GM23338 (cell line): ENCODE measurements around the gene ARFIP1. TPM values are rescaled to one million over a fixed set of nuclear protein-coding genes. Genes with fewer than 3 reads are reported as not detected.

Experiments used
- ATAC-seq: fragments of 200-7000 bp; cut with Tn5 transposase; 3 replicates; pipeline ENCODE4 v1.9.1; 2020
- DNase-seq: peaks from one replicate; pipeline ENCODE4 v3.0.0-alpha.2; 2015; ENCODE audit warnings: low spot score
- H2AFZ ChIP-seq: fragments of 200-600 bp; sonication (generic); 2 replicates; pipeline ENCODE4 v1.8.0; 2016; ENCODE audit warnings: antibody characterized with exemption, mild to moderate bottlenecking, moderate library complexity
- H3F3A ChIP-seq: fragments of 200-600 bp; sonication (generic); replicated peaks from 2 replicates; pipeline ENCODE4 v1.8.0; 2017; ENCODE audit warnings: antibody characterized with exemption, mixed run types, low read depth
- H3K27ac ChIP-seq: fragments of 200-600 bp; sonication (generic); 2 replicates; pipeline ENCODE4 v1.6.1; 2016; ENCODE audit warnings: low read depth
- H3K27me3 ChIP-seq: fragments of 200-600 bp; sonication (generic); 2 replicates; pipeline ENCODE4 v1.8.0; 2016; ENCODE audit warnings: mild to moderate bottlenecking, mixed run types, moderate library complexity; ENCODE audit not compliant: insufficient read depth
- H3K36me3 ChIP-seq: fragments of 200-600 bp; sonication (generic); 2 replicates; pipeline ENCODE4 v1.8.0; 2016; ENCODE audit warnings: mild to moderate bottlenecking; ENCODE audit not compliant: insufficient read depth
- H3K4me1 ChIP-seq: fragments of 200-600 bp; sonication (generic); 2 replicates; pipeline ENCODE4 v1.8.0; 2016; ENCODE audit warnings: mild to moderate bottlenecking, moderate library complexity; ENCODE audit not compliant: insufficient read depth
- H3K4me2 ChIP-seq: fragments of 200-600 bp; sonication (generic); 2 replicates; pipeline ENCODE4 v1.7.1; 2017; ENCODE audit warnings: mixed run types
- H3K4me3 ChIP-seq: fragments of 200-600 bp; sonication (generic); 2 replicates; pipeline ENCODE4 v1.6.1; 2016; ENCODE audit warnings: mixed run types
- H3K79me2 ChIP-seq: fragments of 200-600 bp; sonication (generic); replicated peaks from 2 replicates; pipeline ENCODE4 v1.8.0; 2017; ENCODE audit warnings: mild to moderate bottlenecking; ENCODE audit not compliant: insufficient read depth
- H3K9me2 ChIP-seq: fragments of 200-600 bp; sonication (generic); 2 replicates; pipeline ENCODE4 v1.8.0; 2017; ENCODE audit not compliant: insufficient read depth
- H4K20me1 ChIP-seq: fragments of 200-600 bp; sonication (generic); replicated peaks from 2 replicates; pipeline ENCODE4 v1.8.0; 2017; ENCODE audit warnings: mild to moderate bottlenecking; ENCODE audit not compliant: insufficient read depth
- H3K27ac Mint-ChIP-seq: 2 replicates; pipeline ENCODE4 v1.8.0; 2020; ENCODE audit warnings: inconsistent platforms, mild to moderate bottlenecking, moderate library complexity, mixed read lengths
- H3K27me3 Mint-ChIP-seq: 3 replicates; pipeline ENCODE4 v1.8.0; 2022; ENCODE audit warnings: low read depth, mild to moderate bottlenecking, moderate library complexity, mixed read lengths, inconsistent platforms; ENCODE audit not compliant: insufficient read depth, poor library complexity
- H3K36me3 Mint-ChIP-seq: 3 replicates; pipeline ENCODE4 v1.8.0; 2021; ENCODE audit warnings: low read depth, mild to moderate bottlenecking, inconsistent platforms, moderate library complexity, mixed read lengths
- H3K4me1 Mint-ChIP-seq: 3 replicates; pipeline ENCODE4 v1.8.0; 2020; ENCODE audit warnings: mild to moderate bottlenecking, inconsistent platforms, mixed read lengths
- H3K4me3 Mint-ChIP-seq: 3 replicates; pipeline ENCODE4 v1.8.0; 2021; ENCODE audit warnings: moderate library complexity, mild to moderate bottlenecking, inconsistent platforms, mixed read lengths
- H3K9me3 Mint-ChIP-seq: 3 replicates; pipeline ENCODE4 v1.8.0; 2020; ENCODE audit warnings: moderate library complexity, mild to moderate bottlenecking, inconsistent platforms, mixed read lengths
- CREB1 ChIP-seq: fragments of 250-450 bp; sonication (Bioruptor Pico); IDR thresholded peaks from 2 replicates; pipeline ENCODE4 v1.5.0; 2020; ENCODE audit warnings: low read depth, mild to moderate bottlenecking, moderate library complexity
- EZH2phosphoT487 ChIP-seq: fragments of 200-600 bp; sonication (generic); IDR thresholded peaks from one replicate; pipeline ENCODE4 v1.8.1; 2018; ENCODE audit warnings: antibody characterized with exemption; ENCODE audit not compliant: unreplicated experiment
- JUNB ChIP-seq: IDR thresholded peaks from one replicate; pipeline ENCODE4 v1.6.1; 2016; ENCODE audit warnings: antibody characterized with exemption; ENCODE audit not compliant: unreplicated experiment
- POLR2AphosphoS5 ChIP-seq: IDR thresholded peaks from 2 replicates; pipeline ENCODE4 v1.6.1; 2016; ENCODE audit warnings: antibody characterized with exemption, low read depth
- STAT1 ChIP-seq: IDR thresholded peaks from one replicate; pipeline ENCODE4 v1.6.1; 2016; ENCODE audit warnings: antibody characterized with exemption; ENCODE audit not compliant: unreplicated experiment
- ZNF114 ChIP-seq: fragments of 250-450 bp; sonication (Bioruptor Pico); IDR thresholded peaks from 2 replicates; pipeline ENCODE4 v1.5.0; 2020; ENCODE audit warnings: mild to moderate bottlenecking, moderate library complexity
- ZNF331 ChIP-seq: fragments of 250-450 bp; sonication (Bioruptor Pico); IDR thresholded peaks from 2 replicates; pipeline ENCODE4 v1.5.0; 2020; ENCODE audit warnings: low read depth, mild to moderate bottlenecking, moderate library complexity
- polyA plus RNA-seq: library from polyadenylated mRNA; unstranded; fragments of >200 nt; fragmentation: Nextera tagmentation; extraction: Ambion mirVana; gene quantifications from 2 replicates; pipeline ENCODE4 v1.2.1, GENCODE V29; 2016
- total RNA-seq: library from RNA; depleted of rRNA; stranded (reverse); fragments of >200 nt; shearing (Covaris generic); gene quantifications from 2 replicates; pipeline ENCODE4 v1.2.3, GENCODE V29; 2014
- TF ChIP-seq, protein P1 (sequence below): IDR thresholded peaks from 2 replicates; pipeline ENCODE4 v1.6.1; 2016; ENCODE audit warnings: antibody characterized with exemption
- TF ChIP-seq, protein P2 (sequence below): IDR thresholded peaks from one replicate; pipeline ENCODE4 v1.6.1; 2018; ENCODE audit warnings: antibody characterized with exemption; ENCODE audit not compliant: unreplicated experiment
- TF ChIP-seq, protein P3 (sequence below): fragments of 250-450 bp; sonication (Bioruptor Pico); IDR thresholded peaks from 2 replicates; pipeline ENCODE4 v1.5.0; 2020; ENCODE audit warnings: mild to moderate bottlenecking, moderate library complexity

Gene ARFIP1
- total and polyA plus RNA-seq, 2 experiments from 2014 or later: 46.0 to 49.6 TPM

DNA sequence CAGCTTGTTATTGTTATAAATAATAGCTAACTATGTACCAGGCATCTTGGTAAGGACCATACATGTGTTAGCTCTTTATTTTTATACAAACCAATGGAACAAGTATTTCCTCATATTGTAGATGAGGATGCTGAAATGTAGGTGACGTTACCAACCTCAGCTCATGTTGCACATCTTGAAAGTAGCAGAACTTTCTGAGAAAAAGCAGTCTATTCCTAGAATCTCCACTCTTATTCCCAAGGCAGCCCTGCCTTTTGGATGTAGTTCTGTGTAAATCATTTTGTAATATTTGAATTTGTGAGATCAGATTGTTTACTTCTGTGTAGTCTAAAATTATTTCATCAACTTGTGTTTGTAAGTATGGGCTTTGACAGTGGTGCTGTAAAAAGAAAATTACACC, 161.7 kb downstream of the ARFIP1 start:
- H3K9me3 Mint-ChIP-seq: no peaks in the 10 kb centered on the region
- H3K27me3 Mint-ChIP-seq: peaks cover 15% of the 10 kb centered on the region
- TF ChIP-seq ZNF114 (CRISPR knock-in tag) (no peak), CREB1 (no peak), ZNF331 (CRISPR knock-in tag) (no peak), EZH2phosphoT487 (no peak), JUNB (no peak), STAT1 (no peak)
- TF ChIP-seq, protein P1, sequence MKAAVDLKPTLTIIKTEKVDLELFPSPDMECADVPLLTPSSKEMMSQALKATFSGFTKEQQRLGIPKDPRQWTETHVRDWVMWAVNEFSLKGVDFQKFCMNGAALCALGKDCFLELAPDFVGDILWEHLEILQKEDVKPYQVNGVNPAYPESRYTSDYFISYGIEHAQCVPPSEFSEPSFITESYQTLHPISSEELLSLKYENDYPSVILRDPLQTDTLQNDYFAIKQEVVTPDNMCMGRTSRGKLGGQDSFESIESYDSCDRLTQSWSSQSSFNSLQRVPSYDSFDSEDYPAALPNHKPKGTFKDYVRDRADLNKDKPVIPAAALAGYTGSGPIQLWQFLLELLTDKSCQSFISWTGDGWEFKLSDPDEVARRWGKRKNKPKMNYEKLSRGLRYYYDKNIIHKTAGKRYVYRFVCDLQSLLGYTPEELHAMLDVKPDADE: no peak
- H2AFZ ChIP-seq: no peak overlapping the region
- H3K27ac Mint-ChIP-seq: no peak overlapping the region
- peaks cover 40% of the 10 kb centered on the region for H3K36me3 Mint-ChIP-seq
- H3K36me3 ChIP-seq: peaks cover 26% of the 10 kb centered on the region
- H3K4me3 Mint-ChIP-seq: no peak overlapping the region
- DNase-seq (no peak), ATAC-seq (no peak)
- H3K9me2 ChIP-seq: no peaks in the 10 kb centered on the region
- peaks cover 92% of the 10 kb centered on the region for H3K79me2 ChIP-seq
- H3K4me1 ChIP-seq: peaks cover 35% of the 10 kb centered on the region
- H3K4me2 ChIP-seq: no peak overlapping the region
- peaks cover 8% of the 10 kb centered on the region; the same call in 1 of the 2 replicates for H3F3A ChIP-seq
- H3K27me3 ChIP-seq: peaks cover 14% of the 10 kb centered on the region
- H3K4me1 Mint-ChIP-seq: peaks cover 36% of the 10 kb centered on the region
- peaks cover 43% of the 10 kb centered on the region for H4K20me1 ChIP-seq
- no peak overlapping the region for H3K4me3 ChIP-seq
- H3K27ac ChIP-seq: no peak overlapping the region

DNA sequence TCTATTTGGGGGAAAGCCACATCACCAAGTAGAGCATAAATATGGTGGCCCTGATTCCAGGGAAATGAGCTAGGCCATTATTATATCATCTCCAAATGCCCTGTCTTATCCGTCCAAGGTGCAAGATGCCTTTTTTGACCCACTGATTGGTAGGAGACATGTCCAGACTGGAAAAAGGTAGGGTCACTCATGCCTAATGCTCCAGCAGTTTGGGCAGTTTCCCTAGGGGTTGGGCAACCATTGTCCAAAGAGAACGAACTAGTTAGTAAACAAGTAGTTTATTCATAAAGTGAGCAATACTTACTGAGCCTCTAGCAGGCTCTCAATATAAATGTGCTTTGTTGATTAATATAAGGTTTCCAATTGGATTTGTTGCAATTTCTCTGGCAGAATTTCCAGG, 162.6 kb downstream of the ARFIP1 start:
- H3K4me3 ChIP-seq: no peak overlapping the region
- H4K20me1 ChIP-seq: peaks cover 48% of the 10 kb centered on the region
- H3K9me2 ChIP-seq: no peaks in the 10 kb centered on the region
- peaks cover 98% of the 10 kb centered on the region for H3K79me2 ChIP-seq
- no peak overlapping the region for H3K27ac ChIP-seq
- H3K27me3 Mint-ChIP-seq: peaks cover 15% of the 10 kb centered on the region
- peaks cover 8% of the 10 kb centered on the region; the same call in 1 of the 2 replicates for H3F3A ChIP-seq
- H3K36me3 Mint-ChIP-seq: peaks cover 47% of the 10 kb centered on the region
- H3K9me3 Mint-ChIP-seq: no peaks in the 10 kb centered on the region
- H3K4me1 ChIP-seq: peaks cover 35% of the 10 kb centered on the region
- DNase-seq (no peak), ATAC-seq (no peak)
- H3K27ac Mint-ChIP-seq: no peak overlapping the region
- H3K36me3 ChIP-seq: peaks cover 27% of the 10 kb centered on the region
- peaks cover 14% of the 10 kb centered on the region for H3K27me3 ChIP-seq
- peaks cover 36% of the 10 kb centered on the region for H3K4me1 Mint-ChIP-seq
- H3K4me2 ChIP-seq: no peak overlapping the region
- H2AFZ ChIP-seq: no peak overlapping the region
- no peak overlapping the region for H3K4me3 Mint-ChIP-seq
- TF ChIP-seq CREB1: no peak
- no peak for TF ChIP-seq POLR2AphosphoS5
- TF ChIP-seq STAT1: no peak
- TF ChIP-seq ZNF331 (CRISPR knock-in tag): no peak
- TF ChIP-seq, protein P1: no peak
- no peak for TF ChIP-seq ZNF114 (CRISPR knock-in tag)
- TF ChIP-seq, protein P2, sequence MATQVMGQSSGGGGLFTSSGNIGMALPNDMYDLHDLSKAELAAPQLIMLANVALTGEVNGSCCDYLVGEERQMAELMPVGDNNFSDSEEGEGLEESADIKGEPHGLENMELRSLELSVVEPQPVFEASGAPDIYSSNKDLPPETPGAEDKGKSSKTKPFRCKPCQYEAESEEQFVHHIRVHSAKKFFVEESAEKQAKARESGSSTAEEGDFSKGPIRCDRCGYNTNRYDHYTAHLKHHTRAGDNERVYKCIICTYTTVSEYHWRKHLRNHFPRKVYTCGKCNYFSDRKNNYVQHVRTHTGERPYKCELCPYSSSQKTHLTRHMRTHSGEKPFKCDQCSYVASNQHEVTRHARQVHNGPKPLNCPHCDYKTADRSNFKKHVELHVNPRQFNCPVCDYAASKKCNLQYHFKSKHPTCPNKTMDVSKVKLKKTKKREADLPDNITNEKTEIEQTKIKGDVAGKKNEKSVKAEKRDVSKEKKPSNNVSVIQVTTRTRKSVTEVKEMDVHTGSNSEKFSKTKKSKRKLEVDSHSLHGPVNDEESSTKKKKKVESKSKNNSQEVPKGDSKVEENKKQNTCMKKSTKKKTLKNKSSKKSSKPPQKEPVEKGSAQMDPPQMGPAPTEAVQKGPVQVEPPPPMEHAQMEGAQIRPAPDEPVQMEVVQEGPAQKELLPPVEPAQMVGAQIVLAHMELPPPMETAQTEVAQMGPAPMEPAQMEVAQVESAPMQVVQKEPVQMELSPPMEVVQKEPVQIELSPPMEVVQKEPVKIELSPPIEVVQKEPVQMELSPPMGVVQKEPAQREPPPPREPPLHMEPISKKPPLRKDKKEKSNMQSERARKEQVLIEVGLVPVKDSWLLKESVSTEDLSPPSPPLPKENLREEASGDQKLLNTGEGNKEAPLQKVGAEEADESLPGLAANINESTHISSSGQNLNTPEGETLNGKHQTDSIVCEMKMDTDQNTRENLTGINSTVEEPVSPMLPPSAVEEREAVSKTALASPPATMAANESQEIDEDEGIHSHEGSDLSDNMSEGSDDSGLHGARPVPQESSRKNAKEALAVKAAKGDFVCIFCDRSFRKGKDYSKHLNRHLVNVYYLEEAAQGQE: no peak
- TF ChIP-seq, protein P3, sequence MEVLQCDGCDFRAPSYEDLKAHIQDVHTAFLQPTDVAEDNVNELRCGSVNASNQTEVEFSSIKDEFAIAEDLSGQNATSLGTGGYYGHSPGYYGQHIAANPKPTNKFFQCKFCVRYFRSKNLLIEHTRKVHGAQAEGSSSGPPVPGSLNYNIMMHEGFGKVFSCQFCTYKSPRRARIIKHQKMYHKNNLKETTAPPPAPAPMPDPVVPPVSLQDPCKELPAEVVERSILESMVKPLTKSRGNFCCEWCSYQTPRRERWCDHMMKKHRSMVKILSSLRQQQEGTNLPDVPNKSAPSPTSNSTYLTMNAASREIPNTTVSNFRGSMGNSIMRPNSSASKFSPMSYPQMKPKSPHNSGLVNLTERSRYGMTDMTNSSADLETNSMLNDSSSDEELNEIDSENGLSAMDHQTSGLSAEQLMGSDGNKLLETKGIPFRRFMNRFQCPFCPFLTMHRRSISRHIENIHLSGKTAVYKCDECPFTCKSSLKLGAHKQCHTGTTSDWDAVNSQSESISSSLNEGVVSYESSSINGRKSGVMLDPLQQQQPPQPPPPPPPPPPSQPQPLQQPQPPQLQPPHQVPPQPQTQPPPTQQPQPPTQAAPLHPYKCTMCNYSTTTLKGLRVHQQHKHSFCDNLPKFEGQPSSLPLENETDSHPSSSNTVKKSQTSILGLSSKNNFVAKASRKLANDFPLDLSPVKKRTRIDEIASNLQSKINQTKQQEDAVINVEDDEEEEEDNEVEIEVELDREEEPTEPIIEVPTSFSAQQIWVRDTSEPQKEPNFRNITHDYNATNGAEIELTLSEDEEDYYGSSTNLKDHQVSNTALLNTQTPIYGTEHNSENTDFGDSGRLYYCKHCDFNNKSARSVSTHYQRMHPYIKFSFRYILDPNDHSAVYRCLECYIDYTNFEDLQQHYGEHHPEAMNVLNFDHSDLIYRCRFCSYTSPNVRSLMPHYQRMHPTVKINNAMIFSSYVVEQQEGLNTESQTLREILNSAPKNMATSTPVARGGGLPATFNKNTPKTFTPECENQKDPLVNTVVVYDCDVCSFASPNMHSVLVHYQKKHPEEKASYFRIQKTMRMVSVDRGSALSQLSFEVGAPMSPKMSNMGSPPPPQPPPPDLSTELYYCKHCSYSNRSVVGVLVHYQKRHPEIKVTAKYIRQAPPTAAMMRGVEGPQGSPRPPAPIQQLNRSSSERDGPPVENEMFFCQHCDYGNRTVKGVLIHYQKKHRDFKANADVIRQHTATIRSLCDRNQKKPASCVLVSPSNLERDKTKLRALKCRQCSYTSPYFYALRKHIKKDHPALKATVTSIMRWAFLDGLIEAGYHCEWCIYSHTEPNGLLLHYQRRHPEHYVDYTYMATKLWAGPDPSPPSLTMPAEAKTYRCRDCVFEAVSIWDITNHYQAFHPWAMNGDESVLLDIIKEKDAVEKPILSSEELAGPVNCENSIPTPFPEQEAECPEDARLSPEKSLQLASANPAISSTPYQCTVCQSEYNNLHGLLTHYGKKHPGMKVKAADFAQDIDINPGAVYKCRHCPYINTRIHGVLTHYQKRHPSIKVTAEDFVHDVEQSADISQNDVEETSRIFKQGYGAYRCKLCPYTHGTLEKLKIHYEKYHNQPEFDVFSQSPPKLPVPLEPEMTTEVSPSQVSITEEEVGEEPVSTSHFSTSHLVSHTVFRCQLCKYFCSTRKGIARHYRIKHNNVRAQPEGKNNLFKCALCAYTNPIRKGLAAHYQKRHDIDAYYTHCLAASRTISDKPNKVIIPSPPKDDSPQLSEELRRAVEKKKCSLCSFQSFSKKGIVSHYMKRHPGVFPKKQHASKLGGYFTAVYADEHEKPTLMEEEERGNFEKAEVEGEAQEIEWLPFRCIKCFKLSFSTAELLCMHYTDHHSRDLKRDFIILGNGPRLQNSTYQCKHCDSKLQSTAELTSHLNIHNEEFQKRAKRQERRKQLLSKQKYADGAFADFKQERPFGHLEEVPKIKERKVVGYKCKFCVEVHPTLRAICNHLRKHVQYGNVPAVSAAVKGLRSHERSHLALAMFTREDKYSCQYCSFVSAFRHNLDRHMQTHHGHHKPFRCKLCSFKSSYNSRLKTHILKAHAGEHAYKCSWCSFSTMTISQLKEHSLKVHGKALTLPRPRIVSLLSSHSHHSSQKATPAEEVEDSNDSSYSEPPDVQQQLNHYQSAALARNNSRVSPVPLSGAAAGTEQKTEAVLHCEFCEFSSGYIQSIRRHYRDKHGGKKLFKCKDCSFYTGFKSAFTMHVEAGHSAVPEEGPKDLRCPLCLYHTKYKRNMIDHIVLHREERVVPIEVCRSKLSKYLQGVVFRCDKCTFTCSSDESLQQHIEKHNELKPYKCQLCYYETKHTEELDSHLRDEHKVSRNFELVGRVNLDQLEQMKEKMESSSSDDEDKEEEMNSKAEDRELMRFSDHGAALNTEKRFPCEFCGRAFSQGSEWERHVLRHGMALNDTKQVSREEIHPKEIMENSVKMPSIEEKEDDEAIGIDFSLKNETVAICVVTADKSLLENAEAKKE (CRISPR knock-in tag): no peak
